Epidermal melanocyte (primary cell): ENCODE measurements around the gene LEKR1.
A peak's percentile ranks its signal among the peaks of the same experiment; 100 is the strongest.
"Not testable (repeated sequence)": the region's sequence is repeated elsewhere in the genome, so short reads cannot be mapped to it uniquely, and the experiment has no call there.

Experiments used
- DNase-seq: peaks from one replicate; pipeline ENCODE4 v3.0.0; 2011; ENCODE audit warnings: low spot score; ENCODE audit not compliant: insufficient read length

LEKR1 gene

GRCh38 chr3:156806698-156807097 lies 19.5 kb upstream of the LEKR1 start:
- DNase-seq, result no peak

- no peak for DNase-seq
These were observed 18.1 kb upstream of the LEKR1 start for GRCh38 chr3:156808025-156808424.

GRCh38 chr3:156811089-156811862 lies 14.9 kb upstream of the LEKR1 start:
- peak; percentile 44 for DNase-seq

DNA sequence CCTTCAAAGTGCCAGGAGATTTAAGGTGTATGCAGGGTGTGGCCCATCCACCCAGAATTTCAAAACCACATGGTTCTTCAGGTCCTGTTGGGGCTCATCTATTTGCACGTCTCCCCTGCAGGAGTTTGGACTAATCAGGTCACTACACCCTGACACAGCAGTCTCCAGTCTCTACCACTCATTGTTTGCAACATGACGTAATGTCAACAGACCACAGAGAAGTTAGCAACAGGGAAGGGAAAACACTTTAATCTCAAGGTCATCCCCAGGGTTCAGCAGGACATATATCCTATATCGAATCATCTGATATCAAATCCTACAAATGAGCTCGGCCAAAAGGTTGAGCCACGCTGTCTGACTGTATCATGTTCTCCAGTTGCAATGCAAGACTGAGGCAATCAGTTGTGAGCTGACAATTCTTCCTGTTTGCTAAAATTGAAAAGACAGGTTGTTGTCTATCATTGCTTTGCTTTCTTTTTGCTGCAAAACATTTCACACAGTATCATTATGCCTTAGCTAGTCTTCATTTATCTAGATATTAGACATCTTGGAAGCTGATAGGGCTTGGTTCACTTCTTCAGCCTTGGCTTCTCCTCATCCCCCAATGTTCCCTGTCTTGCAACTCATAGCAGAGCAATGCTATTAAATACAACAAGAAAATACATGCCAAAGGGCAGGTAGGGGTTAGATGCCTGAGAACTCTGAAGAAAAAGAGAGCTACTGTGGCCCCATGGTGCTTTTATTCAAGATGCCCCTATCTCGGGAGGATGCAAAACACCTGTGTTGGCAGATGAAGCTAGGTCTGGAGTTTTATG lies 13.4 kb upstream of the LEKR1 start:
- DNase-seq, result no peak

- DNase-seq, result no peak
These were observed 11.9 kb upstream of the LEKR1 start for GRCh38 chr3:156814295-156814694.

DNA sequence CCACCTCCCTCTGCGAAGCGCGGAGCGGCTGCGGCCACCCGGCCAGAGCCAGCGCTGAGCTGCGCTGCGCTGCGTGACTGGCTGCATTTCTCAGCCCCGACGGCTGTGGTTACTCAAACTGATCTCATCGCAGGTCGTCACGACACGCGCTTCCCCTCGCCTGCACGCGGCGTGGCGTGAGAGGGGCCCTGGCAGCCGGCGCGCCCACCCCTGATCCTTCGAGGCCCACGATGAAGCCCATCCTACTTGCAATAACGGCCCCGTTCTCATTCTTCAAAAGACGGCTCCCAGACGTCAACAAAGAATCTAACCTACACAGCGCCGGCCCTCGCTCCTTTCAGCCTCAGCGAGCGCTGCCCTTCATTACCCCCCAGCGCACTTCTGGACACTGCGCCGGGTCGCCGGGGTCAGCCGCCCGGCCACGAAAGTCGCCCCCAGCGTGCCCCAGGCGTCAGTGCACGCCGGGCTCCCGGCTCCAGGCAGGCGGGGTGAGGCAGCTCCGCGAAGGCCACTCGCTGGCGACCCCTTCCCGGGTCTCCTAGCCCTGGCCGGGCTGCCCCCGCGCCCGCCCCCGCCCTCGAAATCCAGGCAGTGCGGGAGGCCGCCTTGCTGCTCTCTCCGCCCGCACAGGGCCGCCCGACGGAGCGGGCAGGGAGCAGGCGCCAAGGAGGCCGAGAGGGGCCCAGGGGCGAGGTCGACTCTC lies 9.9 kb upstream of the LEKR1 start:
- DNase-seq, result no peak

DNA sequence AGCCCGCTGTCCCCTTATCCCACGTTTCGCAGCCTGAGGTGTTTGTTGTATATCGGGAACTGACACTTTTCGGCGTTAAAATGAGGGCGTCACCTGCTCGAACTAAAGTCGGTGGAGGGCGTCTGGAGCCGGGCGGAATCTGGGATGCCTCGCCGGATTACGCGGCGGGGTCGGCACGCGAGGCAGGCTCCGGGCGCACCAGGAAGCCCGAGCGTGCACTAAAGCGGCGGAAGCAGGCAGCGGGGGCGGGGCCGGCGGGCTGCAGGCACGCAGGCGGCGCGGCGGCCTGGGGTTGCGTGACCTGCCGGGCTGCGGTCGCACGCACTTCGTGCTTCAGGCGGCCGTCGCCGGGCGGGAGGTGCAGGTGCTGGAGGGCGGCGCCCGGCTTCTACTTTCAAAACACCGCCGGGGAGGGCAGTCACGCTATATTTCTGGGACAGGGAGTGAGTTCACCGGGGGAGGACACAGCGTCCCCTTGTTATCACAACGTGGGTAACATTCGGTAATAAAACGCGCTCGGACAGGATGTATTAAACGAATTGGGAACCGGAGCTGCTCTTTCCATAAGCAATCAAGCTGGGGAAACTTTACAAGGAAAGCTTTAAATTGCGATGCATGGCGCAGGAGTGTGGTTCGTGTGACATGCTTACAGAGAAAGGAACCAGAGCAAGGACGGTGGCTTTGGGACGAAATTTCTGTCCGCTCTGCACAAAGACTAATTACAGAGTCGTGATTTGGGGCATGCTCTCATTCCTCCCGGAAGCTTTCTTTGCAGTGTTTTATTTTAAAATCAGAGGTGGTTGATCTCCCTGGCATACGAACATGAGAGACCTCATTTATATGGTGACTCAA lies 9.1 kb upstream of the LEKR1 start:
- DNase-seq, result peak; percentile 70

DNA sequence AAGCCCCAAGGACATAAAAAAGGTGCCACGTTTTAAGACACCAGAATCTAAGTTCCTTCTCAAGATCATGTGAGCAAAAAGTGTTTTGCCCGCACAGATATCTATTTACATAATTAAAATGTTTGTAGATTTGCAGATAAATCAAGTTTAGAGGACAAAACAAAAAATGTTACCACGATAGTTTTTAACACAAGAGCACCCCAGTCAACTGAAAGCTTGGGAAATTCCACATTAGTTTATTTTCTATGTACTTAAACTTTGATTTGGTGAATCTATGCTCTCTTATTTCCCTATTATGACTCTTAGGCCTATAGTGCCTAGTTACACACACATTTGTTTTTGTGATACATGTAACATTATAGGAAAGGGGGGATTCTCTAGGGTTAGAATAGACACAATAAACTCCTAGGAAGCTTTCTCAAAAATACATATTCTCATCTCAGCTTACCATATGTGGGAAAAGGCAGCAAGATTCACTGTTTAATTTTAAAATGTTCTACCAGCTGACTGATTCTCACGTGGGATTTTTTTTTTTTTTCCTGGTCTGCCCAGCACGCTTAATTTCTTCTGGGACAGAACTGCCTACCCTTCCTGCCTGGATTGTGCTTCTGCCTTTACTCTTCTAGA lies 8.4 kb upstream of the LEKR1 start:
- DNase-seq, result no peak

- no peak for DNase-seq
These were observed 7.9 kb upstream of the LEKR1 start for GRCh38 chr3:156818273-156818651.

GRCh38 chr3:156818890-156819289 lies 7.3 kb upstream of the LEKR1 start:
- no peak for DNase-seq

GRCh38 chr3:156819842-156820691 lies 6.1 kb upstream of the LEKR1 start:
- DNase-seq, result no peak

DNA sequence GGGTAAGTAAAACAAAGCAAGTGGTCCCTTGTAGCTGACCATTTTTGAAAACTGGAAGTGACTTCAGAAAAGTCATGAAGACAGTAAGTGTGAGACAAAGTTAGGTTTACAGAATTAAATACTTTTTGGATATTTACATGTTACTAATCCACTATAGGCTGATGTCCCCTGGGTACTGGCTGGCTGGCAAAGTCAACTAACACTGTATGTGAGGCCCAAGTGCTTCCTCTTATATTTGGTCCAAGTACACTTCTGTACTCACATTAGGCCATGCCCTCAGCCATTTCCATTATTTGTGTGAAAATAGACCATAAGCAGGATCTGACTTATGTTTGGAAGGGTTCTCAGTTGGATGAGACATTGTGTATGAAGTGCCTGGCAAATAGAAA lies 5.5 kb upstream of the LEKR1 start:
- DNase-seq, result no peak

DNA sequence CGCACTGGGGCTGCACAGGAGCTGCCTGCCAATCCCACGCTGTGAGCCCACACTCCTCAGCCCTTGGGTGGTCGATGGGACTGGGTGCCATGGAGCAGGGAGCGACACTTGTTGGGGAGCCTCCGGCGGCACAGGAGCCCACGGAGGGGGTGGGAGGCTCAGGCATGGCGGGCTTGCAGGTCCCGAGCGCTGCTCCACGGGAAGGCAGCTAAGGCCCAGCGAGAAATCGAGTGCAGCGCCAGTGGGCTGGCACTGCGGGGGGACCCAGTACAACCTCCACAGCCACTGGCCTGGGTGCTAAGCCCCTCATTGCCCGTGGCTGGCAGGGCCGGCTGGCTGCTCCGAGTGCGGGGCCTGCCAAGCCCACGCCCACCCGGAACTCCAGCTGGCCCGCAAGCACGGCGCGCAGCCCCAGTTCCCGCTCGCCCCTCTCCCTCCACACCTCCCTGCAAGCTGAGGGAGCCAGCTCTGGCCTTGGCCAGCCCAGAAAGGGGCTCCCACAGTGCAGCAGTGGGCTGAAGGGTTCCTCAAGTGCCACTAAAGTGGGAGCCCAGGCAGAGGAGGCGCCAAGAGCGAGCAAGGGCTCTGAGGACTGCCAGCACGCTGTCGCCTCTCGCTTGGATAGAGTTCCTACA lies 3.4 kb upstream of the LEKR1 start:
- DNase-seq, result not testable (repeated sequence)

GRCh38 chr3:156825795-156826143 lies 384 bp upstream of the LEKR1 start:
- DNase-seq, result no peak

DNA sequence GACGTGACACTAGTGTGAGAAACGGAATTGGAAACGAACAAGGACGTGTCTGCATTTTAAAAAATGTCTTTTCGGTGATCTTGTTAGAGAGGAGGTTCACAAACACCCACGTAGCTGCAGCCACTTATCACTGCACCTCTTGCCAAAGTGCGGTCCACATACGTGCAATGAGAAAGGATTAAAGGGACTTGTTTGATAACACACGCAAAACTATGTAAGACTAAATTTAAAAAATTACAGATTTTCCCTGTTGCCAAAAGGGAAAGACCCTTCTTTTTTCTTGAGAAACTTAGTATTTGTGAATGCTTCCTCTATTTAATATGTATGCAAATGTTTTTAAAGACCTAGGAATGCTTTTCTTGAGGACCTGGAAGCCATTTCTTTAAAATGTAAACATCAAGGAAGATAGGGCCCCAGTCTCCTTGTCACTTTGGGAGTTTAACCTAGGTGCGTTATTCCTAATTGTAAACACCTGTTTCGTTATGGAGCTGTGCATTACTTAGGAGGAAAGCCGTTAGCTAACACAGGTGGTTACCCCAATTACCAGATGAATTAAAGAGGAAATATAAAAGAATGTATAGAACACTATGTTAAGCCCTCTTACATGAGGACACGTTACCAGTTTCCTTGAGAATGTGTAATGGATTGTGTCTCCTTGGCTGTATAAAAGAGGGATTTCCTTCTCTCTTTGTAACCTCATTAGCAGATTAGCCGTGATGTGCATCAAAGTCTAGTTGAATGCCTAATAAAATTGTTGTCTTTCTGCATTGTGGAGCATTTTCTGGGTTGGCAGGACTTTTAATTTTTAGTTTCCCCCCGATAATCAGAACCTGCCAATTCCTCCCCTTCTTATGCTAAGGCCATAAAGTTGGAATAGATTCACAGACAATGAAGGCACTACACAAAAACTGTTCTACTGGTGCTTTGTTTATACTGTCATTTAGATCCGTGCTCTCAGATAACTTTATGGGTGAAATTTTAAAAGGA lies 1.0 kb downstream of the LEKR1 start:
- DNase-seq, result no peak

- DNase-seq, result no peak
These were observed 4.9 kb downstream of the LEKR1 start for GRCh38 chr3:156831006-156831405.

DNA sequence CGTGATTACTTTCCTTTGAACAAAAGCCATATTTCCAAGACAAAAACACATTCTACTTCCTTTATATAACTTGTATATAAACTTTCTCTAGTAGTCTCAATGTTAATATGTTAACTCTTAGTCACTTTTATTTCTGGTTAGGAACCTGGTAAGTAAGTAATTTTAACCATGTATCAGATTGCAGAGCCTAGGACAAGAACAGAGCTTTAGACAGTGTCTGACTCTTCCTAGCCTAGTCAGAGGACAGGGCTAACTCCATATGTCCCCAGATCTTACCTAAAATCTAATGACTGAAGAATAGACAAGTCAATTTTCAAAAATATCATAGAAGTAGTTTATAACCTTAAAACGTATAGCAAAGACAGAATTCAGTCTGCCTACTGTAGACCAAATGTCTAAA lies 8.3 kb downstream of the LEKR1 start:
- no peak for DNase-seq

- DNase-seq, result no peak
These were observed 8.9 kb downstream of the LEKR1 start for GRCh38 chr3:156834962-156835535.
